ENCODE results near the gene SLC10A7. TPM values are rescaled to one million over a fixed set of nuclear protein-coding genes. Genes with fewer than 3 reads are reported as not detected.

SLC10A7 gene
- total and polyA plus RNA-seq, 2 of the 8 experiments (the other 6 are each of a cell fraction or from before 2014, with no cell fraction given): 2.5 to 2.9 TPM

DNA sequence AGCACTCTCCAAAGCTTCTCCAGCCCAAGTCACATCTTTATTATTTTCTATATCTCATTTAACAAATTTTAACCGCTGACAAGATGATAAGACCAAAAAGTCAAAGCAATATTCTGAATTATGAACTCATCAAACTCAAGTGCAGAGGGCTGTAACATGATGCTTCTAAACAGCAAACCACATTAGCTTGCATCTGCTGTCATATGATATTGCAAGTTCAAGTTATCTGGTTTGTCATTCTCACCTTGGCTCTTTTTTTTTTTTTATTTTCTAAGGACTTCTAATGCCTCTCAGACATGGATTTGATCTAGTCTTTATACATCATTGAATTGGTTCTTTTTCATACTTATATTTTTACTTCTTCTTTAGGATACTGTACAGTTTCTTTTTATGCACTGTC lies 93.4 kb downstream of the SLC10A7 start:
- Histone ChIP-seq H3K56ac (replicated peaks; ENCODE audit: insufficient read length, low read depth, low read length) (no peak overlapping the region), H3K4me2 (ENCODE audit: insufficient read depth in 1 of 2, low read depth in 2 of 2, low read length in 2 of 2) (no peak overlapping the region), H4K5ac (ENCODE audit: insufficient read length, low read depth, low read length) (no peak overlapping the region), H3K79me2 (ENCODE audit: control insufficient read depth in 1 of 2, insufficient read depth in 2 of 2, low read length in 2 of 2) (no peaks in the 10 kb centered on the region), H3K4me3 (ENCODE audit: extremely low read depth in 1 of 4, insufficient read depth in 2 of 4, low read depth in 3 of 4, low read length in 4 of 4) (no peak overlapping the region), H3K4me1 (replicated peaks in 1 of 4; ENCODE audit: control insufficient read depth in 3 of 4, insufficient read depth in 4 of 4, low read length in 3 of 4) (no peaks in the 10 kb centered on the region), H2AK5ac (ENCODE audit: low read depth, low read length) (no peak overlapping the region), H2BK5ac (ENCODE audit: low read depth, low read length) (no peak overlapping the region), H3K9me3 (ENCODE audit: insufficient read depth in 2 of 2, low read depth in 1 of 2, low read length in 1 of 2) (no peaks in the 10 kb centered on the region), H2BK15ac (ENCODE audit: low read length) (no peak overlapping the region), H3K27ac (ENCODE audit: low read depth, low read length) (no peak overlapping the region), H4K20me1 (replicated peaks in 1 of 2; ENCODE audit: control insufficient read depth in 1 of 2, insufficient read depth in 2 of 2, low read length in 2 of 2) (no peaks in the 10 kb centered on the region), H3K23ac (ENCODE audit: insufficient read length) (no peak overlapping the region), H4K91ac (replicated peaks; ENCODE audit: insufficient read length, low read length) (no peak overlapping the region), H2BK12ac (ENCODE audit: low read depth, low read length) (no peak overlapping the region), H3K27me3 (replicated peaks in 1 of 4; ENCODE audit: control insufficient read depth in 3 of 4, extremely low read depth in 1 of 4, insufficient read depth in 3 of 4, low read length in 3 of 4) (no peaks in the 10 kb centered on the region), H3K23me2 (ENCODE audit: low read depth, low read length) (no peaks in the 10 kb centered on the region; the same call in 1 of the 2 replicates), H3K14ac (ENCODE audit: insufficient read length) (no peak overlapping the region), H4K8ac (ENCODE audit: extremely low read depth, insufficient read depth, low read length) (no peak overlapping the region), H3K18ac (ENCODE audit: extremely low read depth, low read length) (no peak overlapping the region), H3K4ac (replicated peaks; ENCODE audit: insufficient read length, low read depth, low read length) (no peak overlapping the region), H2BK20ac (ENCODE audit: low read length) (no peak overlapping the region), H3K9ac (replicated peaks in 1 of 4; ENCODE audit: extremely low read depth in 1 of 4, low read depth in 3 of 4, low read length in 3 of 4) (no peak overlapping the region), H3K36me3 (ENCODE audit: control insufficient read depth in 2 of 4, insufficient read depth in 4 of 4, low read length in 3 of 4) (no peaks in the 10 kb centered on the region), H2BK120ac (replicated peaks; ENCODE audit: low read depth, low read length) (no peak overlapping the region), H2AFZ (ENCODE audit: low read length) (no peak overlapping the region), H3K79me1 (ENCODE audit: low read depth, low read length) (no peaks in the 10 kb centered on the region)
- CTCF ChIA-PET (ENCODE audit: partially characterized antibody): no interaction called here
- FAIRE-seq (no peak), DNase-seq (ENCODE audit: low read depth in 1 of 2, low spot score in 2 of 2) (no peak)
- POLR2A ChIA-PET (ENCODE audit: partially characterized antibody): no interaction called here
- WGBS, 2 experiments (ENCODE audit: extremely low coverage in 1 of 2, insufficient coverage in 1 of 2, insufficient read length in 1 of 2, insufficient replicate concordance in 2 of 2, low coverage in 1 of 2, low lambda C conversion rate in 2 of 2, missing lambda C conversion rate in 1 of 2): 85% methylated on average over 1 of the region's 1 CpG; no CpG with 5 or more reads in 1 of the 2 experiments
- TF ChIP-seq KDM5A (IDR thresholded peaks at IDR 0.05; ENCODE audit: low read length): no peak
- TF ChIP-seq CHD1 (IDR thresholded peaks at IDR 0.05; ENCODE audit: low read depth, low read length): no peak
- TF ChIP-seq USF2 (IDR thresholded peaks at IDR 0.05; ENCODE audit: low read length): no peak
- no peak for TF ChIP-seq SUZ12 (IDR thresholded peaks at IDR 0.05; ENCODE audit: low read length)
- no peak for TF ChIP-seq YY1 (IDR thresholded peaks at IDR 0.05; ENCODE audit: low read depth, low read length)
- TF ChIP-seq PHF8 (conservative IDR thresholded peaks at IDR 0.05; ENCODE audit: low read depth, low read length): no peak
- TF ChIP-seq ASH2L (IDR thresholded peaks at IDR 0.05; ENCODE audit: low read length): no peak
- no peak for TF ChIP-seq SIN3A (conservative IDR thresholded peaks at IDR 0.05 in 1 of 2, IDR thresholded peaks at IDR 0.05 in 1 of 2; ENCODE audit: low read depth in 1 of 2, low read length in 2 of 2)
- TF ChIP-seq BACH1 (IDR thresholded peaks at IDR 0.05; ENCODE audit: low read length): no peak
- no peak for TF ChIP-seq SP4 (IDR thresholded peaks at IDR 0.05; ENCODE audit: low read length)
- no peak for TF ChIP-seq NANOG (IDR thresholded peaks at IDR 0.05; ENCODE audit: insufficient read depth, low read depth, low read length, poor library complexity, severe bottlenecking)
- no peak for TF ChIP-seq CREB1 (IDR thresholded peaks at IDR 0.05)
